SH-SY5Y (cell line): ENCODE measurements around the gene TMEM170B.

ENCODE experiments used
- GATA2 ChIP-seq: IDR thresholded peaks from 2 replicates; pipeline ENCODE4 v1.6.1; 2011; ENCODE audit warnings: mild to moderate bottlenecking, low read depth, low read length
- GATA3 ChIP-seq: IDR thresholded peaks from 2 replicates; pipeline ENCODE4 v1.6.1; 2011; ENCODE audit warnings: low read depth, mild to moderate bottlenecking, low read length, moderate library complexity

TMEM170B gene

DNA sequence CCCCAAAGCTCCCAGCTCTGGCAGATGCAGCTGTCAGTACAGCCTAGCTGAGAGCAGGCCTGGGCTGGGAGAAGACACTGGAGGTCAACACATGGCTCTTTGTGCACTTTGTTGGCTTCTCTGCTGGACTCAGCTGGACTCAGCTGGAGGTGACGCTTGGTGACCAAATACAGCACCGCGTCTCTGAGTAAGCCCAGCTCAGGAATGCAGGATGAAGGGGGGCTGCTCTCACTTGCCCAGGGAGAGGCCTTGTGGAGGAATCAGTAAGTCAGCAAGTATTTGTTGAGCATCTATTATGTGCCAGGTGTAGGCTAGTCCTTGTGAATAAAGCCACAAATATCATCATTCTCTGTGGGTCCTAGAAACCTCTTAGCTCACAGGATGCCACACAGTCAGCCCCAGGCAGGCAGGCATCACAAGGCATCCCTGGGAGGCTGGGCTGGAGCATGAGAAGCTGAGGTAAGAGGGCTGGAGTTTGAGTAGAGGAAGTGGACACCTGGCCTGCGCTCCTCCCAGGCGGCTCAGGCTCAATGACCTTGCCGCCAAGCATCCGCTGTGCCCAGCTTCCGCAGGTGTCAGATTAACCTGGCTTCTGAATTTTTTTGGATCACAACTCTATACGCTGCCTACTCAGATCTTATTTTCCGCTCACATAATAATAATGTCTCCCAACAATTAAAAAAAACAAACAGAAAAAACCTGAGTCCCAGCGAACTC, 95.4 kb downstream of the TMEM170B start:
- no peak for TF ChIP-seq GATA2
- no peak for TF ChIP-seq GATA3
